NCI-H82 (cell line): ENCODE data around the gene NELFE.

Experiments
- DNase-seq: peaks from one replicate; lab custom pipeline; 2025; lab: John Stamatoyannopoulos, UW

NELFE gene

DNA sequence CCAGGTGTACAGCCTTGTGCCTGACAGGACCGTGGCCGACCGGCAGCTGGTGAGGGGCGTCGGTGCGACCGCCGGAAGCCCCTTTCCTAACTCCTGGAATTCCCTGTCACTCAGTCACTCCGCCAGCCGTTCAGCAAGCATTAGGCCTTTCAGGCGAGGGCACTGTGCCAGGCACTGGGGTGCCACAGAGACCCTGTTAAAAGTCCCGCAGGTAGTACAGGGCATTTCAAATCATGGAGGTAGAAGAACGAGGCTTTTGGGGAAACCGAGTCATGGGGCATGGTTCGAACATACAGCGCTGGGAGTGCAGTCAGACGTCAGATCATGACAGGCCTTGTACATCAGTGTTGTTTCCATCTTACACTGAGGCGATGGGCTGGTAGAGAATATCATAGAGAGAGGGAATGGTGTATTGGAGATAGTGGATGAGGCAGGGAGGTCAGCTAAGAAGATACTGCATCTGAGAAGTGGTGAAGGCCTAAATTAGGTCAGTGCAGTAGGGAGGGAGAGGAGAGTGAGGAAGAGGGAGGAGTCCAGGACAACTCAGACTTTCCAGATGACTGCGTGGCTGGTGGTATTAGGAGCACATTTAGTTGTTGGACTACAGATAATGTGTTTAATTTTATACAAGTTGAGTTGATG, 14.1 kb upstream of the NELFE start:
- DNase-seq, result peak; percentile 32

DNA sequence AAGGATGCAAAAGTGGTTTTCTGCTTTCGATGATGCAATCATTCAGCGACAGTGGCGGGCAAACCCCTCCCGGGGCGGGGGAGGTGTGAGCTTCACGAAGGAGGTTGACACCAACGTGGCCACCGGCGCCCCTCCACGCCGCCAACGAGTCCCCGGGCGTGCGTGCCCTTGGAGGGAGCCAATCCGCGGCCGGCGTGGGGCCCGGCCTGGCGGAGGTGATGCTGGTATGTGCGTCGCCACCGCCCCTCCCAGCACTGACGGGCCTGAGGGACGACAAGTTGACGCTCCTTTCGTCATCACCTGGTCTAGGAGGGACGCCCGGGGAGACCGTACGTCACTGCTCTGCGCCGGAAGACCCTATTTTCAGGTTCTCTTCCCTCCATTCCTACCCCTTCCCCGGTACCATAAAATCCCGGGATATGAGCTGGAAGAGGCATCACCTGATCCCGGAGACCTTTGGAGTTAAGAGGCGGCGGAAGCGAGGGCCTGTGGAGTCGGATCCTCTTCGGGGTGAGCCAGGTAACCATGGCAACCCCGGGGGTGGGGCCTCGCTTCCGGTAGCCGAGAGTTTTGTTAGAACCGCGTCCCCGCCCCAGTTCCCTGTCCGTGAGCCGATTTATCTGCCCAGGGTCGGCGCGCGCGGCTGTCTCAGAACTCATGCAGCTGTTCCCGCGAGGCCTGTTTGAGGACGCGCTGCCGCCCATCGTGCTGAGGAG, 13.4 kb upstream of the NELFE start, which contains the start of gene DXO:
Gene DXO, minus strand, starts transcription at position 146 of the 716 bp plus-strand sequence. CDS start 463 bp downstream, outside the sequence.
- peak; percentile 99 for DNase-seq

DNA sequence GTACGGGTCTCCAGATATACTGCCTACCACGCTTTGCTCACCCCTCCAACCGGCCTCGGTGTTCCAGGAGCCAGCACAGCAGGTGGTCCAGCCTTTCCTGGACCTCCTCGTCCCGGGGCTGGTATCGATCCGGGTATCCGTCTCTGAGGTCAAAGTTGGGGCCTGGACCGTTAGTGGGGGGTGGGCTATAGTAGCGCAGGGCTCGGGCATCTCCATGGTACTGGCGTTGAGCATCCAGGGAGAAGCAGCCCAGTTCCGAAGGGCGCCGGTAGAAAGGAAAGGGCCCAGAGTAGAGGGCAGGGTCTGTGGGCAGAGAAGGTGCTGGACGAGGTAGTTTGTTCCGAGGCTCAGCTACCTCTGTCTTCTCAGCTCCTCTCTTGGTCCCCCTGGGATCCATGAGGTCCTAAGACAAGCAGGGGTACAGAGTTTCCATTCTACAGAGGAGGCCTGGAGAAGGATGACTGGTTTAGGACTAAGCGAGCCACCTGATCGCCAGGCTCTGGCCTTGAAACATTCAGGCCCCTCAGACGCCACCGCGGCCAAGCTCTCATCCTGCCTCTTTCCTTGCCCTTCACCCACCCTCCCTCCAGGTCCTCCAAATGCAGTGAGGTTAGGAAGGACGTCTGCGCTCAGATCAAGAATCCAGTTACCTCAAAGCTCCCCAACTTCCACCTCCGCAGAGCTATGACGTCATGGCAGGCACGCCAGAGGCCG, 12.7 kb upstream of the NELFE start:
- DNase-seq, result no peak

DNA sequence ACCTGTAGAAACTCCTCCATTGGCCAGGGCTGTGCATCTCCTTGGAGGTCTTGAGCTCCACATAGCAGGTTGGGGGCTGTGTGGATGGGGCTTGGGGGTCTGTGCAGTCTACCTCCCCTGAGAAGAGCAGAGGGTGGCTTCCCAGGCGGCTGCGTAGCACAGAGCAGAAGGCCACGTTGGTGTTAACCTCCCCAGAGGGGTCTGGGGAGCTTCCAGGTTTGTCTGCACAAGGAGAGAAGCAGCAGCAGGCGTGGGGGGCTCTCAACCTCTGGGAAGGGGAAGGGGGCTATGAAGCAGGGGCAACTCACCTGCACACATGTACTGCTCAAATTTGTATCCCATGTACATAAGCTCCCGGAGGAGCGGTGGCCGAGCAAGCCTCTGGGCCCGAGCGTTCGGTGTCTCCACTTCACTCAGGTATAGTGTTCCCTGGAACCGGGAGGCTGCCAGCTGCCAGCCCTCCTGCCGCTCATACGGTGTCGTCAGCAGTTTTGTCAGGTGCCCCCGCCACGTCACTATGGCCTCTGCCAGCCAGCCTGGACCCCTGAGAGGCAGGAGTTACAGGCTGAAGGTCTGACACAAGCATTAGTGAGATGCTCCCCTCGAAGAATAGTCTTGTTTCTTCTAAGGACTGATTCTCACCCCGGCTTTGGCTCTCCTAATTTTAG, 12.0 kb upstream of the NELFE start:
- peak; percentile 48 for DNase-seq

DNA sequence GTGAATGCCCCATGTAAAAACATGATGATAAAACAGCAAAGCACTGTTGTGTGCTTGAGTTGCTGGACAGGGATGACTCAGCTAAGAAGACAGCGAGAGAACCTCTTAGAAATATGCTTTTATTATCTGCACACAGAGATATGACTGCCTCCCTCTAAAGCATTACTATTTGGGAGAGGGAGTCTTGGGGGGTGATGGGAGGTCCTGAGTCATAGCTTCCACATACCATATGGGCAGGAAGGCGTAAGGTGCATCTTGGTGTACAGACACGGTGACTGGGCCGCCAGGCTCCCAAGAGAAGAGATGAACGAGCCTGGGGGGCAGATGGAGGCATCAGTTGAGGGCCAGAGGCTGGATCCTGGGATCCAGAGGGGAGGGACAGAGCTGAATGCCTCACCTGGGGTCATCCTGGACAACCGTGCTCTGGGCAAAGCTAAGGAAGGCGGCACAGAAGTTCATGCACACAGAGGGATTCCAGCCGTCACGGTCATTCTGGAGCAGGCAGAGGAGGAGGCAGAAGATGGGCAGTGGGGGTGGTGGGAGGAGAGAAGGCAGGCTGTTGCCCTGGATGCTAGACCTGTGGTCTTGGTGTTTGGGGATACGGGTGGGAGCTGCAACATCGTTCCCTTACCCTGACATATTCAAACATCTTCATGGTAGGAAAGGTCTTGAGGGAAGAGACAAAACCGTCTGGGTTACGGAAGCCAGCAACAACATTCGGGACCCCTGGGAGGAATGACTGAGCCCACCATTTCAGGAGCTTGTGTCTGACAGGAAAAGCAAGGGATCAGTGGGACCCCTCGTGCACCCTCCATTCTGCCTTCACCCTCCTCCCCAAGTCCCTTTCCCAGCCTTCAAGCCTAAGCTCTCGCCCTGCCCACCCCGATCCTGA, 11.2 kb upstream of the NELFE start:
- DNase-seq, result no peak

DNA sequence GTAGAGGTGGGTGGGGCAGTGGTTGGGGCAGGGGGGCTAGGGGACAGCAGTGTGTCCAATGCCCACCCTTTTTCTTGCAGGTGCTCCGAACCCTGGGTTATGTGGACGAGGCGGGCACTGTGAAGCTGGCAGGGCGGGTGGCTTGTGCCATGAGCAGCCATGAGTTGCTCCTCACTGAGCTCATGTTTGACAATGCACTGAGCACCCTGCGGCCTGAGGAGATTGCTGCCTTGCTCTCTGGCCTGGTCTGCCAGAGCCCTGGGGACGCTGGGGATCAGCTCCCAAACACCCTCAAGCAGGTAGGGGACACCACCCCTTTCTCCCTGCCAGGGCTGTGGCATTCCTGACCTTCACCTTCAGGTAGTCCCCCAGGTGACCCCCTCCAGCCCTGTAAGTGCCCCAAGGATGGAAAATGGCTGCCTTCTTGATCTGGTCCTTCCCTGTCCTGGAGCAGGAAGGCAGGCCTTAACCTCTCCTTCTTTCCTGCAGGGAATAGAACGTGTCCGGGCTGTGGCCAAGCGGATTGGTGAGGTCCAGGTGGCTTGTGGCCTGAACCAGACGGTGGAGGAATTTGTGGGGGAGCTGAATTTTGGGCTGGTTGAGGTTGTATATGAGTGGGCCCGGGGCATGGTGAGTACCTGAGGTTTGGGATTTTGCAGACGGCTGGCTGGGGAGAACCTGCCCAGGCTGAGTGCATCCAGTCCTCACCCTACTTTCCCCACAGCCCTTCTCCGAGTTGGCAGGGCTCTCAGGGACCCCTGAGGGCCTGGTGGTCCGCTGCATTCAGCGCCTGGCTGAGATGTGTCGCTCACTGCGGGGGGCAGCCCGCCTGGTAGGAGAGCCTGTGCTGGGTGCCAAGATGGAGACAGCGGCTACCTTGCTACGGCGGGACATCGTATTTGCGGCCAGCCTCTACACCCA, 10.3 kb upstream of the NELFE start:
- DNase-seq, result no peak

DNA sequence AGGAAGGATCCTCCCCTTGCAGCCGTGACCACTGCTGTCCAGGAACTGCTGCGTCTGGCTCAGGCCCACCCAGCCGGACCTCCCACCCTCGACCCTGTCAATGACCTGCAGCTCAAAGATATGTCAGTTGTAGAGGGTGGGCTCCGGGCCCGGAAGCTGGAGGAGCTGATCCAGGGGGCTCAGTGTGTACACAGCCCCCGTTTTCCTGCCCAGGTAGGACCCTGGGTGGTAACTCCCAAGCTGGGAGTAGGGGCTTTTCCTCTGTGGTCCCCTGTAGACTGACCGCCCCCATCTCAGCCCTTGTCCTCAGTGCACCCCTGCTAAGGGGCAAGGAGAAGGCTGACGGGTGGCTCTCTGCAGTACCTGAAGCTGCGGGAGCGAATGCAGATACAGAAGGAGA, 9.6 kb upstream of the NELFE start:
- DNase-seq, result no peak

DNA sequence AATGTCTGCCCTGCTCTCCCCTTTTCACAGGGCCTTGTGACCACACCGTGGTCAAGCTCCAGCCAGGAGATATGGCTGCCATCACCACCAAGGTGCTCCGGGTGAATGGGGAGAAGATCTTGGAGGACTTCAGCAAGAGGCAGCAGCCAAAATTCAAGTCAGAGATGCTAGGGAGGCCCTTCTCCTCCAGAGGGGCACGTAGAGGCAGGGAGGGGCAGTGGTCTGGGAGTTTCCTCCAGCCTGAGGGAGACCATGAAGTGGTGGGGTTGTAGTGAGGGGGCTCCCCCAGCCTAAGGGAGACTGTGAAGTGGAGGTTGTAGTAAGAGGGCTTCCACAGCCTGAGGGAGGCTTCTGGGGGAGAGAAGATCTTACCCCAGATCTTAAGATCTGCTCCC, 9.2 kb upstream of the NELFE start:
- DNase-seq, result no peak

DNA sequence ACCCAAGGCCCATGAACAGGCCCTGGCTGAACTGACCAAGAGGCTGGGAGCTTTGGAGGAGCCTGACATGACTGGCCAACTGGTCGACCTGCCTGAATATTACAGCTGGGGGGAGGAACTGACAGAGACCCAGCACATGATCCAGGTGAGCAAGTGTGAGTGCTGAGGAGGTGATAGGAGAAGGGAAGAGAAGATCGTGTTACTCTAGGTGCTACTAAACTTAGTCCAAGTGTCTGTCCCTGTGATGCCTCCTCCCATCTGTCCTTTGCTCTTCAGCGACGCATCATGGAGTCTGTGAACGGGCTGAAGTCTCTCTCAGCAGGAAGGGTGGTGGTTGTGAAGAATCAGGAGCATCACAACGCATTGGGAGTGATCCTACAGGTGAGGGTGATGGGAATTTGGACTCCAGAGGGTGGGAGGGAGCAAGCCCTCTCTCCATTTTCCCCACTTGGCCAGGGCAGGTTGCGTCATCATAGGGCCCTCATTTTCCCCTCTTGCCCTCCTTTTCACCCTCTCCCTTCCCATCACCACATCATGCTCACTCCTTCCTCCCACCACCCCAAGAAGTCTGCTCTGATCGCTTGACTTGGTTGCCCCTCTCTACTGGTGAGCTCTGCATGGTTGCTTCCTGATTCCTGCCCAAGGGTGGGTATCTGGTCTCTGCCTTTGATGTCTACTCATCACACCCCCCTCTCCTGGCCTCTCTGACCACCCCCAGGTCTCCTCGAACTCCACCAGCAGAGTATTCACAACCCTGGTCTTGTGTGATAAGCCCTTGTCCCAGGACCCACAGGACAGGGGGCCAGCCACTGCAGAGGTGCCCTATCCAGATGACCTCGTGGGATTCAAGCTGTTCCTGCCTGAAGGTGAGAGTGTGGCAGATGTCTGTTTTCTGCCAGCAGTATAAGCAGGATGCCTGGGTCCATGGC, 8.5 kb upstream of the NELFE start:
- no peak for DNase-seq

DNA sequence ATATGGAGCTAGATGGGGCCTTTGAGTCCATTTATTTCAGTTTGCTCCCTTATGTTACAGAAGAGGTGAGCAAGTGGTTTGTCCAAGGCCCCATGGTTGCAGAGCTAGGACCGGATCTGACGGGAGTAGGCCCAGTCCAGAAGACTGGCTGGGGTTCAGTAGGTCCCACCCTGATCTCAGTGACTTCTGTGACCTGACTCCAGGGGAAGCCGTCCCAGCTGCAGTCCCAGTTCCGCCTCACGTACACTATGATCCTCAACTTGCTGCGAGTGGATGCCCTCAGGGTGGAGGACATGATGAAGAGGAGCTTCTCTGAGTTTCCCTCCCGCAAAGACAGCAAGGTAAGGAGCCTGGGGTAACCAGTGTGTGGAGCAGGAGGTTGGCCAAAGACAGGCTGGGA, 7.7 kb upstream of the NELFE start:
- DNase-seq, result no peak

DNA sequence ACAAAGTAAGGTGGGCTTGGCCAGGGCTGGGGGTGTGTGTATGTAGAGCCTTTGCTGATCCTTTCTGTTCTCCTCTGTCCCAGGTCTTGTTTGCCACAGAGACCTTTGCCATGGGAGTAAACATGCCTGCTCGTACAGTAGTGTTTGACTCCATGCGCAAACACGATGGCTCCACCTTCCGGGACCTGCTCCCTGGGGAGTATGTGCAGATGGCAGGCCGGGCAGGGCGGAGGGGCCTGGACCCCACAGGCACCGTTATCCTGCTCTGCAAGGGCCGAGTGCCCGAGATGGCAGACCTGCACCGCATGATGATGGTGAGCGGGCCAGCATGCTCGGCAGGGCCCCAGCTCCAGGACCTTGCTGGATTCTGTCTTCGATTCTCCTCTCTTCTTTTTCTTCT, 6.9 kb upstream of the NELFE start:
- DNase-seq, result no peak

DNA sequence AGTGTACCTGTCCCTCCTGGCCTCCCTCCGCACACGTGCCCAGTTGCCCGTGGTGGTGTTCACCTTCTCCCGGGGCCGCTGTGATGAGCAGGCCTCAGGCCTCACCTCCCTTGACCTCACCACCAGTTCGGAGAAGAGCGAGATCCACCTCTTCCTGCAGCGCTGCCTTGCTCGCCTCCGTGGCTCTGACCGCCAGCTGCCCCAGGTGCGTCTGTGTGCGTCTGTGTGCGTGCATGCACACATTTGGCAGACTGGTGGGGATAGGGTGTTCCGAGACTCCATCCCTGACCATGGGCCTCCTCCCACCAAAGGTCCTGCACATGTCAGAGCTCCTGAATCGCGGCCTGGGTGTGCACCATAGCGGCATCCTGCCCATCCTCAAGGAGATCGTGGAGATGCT, 5.2 kb upstream of the NELFE start:
- DNase-seq, result no peak

DNA sequence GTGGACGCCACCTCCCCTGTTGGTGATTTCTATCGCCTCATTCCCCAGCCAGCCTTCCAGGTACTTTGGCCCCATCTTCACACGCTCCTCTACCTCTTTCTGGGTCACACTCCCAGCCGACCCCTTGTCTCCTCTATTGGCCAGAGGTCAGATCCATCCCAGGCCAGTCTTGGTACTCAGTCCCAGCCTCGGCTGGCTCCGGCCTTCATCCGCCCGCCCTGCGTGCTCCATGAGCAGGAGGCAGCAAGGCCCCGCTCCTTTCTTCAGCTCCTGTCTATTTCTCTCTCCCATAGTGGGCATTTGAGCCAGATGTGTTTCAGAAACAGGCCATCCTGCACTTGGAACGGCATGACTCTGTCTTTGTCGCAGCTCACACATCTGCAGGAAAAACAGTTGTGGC, 2.8 kb upstream of the NELFE start:
- DNase-seq, result no peak

DNA sequence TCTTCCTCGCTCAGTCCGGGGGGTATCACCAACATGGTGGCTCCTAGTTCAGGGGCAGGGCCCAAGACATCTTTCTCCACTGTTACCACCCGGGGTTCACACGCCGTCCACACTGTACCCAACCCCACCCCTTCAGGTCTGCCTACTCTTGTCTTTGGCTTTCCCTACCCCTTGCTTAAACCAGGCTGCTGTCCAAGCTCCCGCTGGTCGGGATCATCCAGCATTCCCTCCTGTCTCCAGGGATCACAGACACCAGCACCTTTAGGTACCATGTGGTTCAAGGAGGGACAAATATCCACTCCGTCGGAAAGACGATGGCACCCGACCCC, 395 bp downstream of the NELFE start:
- DNase-seq, result no peak

DNA sequence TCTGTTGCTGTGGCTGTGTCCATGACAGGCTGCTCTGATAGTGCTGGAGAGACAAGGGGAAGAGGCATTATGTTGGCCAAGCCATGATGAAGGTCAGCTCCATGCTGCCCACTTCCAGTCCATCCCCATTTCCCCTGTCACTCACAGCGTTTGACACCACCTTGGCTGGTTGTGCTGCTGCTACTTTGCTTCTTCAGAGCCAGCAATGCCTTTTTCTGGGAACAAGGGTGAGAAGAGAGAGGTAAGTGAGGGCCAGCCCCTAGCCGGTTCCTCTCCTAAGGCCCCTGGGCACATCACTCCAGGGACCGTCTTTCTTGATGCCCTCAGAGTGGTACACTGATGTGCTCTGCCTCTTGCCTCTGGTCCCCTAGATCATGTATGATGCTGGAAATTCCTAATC, 2.0 kb downstream of the NELFE start:
- DNase-seq, result no peak

DNA sequence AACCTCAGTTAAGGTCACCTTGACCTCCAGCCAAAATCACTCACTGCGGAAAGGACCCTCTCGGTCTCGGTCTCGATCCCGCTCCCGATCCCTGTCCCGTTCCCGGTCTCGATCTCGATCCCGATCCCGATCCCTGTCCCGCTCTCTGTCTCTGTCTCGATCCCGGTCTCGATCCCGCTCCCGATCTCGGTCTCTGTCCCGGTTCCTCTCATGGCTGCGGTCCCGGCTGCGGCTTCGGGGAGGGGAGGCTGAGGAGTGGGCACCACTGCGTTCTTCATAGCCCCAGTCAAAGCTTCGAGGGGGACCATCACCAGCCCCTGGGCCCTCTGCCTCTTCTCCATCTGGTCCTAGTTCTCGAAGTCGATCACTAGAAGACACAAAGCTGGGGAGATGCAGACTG, 4.3 kb downstream of the NELFE start:
- no peak for DNase-seq

DNA sequence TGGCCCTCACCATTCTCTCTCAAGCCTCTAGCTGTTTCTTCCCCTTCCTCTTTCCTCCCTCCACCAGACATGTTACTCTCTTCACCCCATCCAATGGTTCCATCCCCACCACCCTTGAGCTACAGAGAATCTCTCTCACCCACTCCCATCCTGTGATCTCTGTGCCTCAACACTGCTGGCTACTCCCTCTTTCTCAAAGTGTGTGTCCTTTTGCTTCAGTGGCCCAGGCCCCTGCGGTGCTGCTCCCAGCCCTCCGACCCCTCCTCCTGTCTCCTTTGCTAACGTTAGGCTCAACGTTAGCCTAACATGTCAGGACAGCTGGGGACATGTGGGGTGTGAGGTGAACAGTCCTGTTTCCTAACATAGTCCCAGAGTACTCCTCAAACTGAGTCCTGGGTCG, 5.9 kb downstream of the NELFE start:
- DNase-seq, result no peak

DNA sequence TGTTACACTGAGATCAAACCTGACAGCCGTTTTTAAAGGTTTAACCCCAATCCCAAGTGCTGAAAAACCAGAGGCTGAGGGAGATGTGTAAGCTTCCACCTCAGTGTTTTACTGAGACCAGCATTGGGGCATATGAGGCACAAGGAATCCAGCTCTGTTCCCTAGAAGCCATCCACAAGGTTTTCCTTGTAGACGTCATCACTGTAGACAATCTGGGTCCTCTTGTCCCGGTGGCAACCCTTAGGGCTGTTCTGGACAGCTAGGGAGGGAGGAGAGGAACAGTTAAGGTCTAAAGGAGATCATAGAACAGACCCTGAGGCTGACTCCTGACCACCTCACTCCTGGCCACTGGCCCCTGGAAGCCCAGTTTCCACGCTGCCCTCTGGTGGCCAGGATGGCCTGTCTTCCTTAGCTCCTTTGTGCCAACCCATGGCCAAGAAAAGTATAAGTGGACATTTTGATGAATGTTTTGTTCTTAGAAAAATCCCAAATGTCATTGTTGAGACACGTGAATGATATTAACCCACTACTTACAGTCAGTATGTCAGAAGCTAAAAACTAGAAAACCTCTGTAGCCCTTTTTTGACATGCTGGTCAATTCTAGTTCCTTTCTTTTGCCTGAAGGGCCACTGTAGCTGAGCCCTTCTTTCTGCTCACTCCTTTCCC, 6.5 kb downstream of the NELFE start:
- peak; percentile 67 for DNase-seq

DNA sequence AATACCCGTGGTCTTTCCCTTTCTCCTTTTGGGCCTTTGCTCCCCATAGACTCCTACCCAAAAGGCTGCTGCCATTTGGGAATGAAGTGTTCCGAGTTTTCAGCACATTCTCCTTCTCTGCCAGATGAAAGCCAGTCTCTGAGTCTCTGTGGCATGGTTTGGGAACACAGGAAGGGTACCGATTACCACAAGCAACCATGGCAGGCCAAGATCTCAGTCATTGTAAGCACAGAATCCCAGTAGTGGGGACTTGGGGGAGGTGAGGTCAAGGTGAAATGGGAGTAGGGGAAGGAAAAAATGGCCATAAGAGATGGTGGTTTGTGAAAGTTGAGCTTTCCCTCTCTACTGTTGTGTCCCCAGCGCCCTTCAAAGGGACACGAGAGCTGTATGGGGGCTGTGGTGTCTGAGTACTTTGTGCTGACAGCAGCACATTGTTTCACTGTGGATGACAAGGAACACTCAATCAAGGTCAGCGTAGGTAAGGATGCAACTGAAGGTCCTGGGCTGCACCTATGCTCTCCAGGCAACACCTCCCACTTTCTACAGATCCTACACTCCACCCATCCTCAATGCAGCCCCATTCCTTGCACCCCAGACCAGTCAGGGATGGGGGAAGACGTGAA, 8.7 kb downstream of the NELFE start:
- DNase-seq, result no peak
